ENCODE results near the gene RPS21.

The RPS21 gene

DNA sequence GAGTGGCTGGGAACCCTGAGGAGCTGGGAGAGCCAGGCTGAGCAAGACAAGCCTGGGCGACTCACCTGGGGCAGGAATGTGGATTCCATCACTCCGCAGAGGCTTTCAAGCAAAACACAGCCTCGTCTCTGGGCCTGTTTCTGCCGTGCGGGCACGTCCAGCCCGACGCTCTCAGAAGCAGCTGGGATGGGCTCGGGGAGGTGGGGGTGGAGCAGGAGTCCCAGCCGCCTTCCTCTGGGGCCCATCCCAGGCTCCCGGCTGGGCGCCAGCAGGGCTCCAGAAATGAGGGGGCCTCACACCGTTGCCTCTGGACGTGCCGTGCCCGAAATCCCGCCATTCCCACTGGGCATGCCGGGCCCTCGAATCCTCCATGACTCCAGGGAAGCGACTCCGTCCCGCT, 8.7 kb upstream of the RPS21 start:
- DNase-seq (ENCODE audit: low read depth), result no peak

DNA sequence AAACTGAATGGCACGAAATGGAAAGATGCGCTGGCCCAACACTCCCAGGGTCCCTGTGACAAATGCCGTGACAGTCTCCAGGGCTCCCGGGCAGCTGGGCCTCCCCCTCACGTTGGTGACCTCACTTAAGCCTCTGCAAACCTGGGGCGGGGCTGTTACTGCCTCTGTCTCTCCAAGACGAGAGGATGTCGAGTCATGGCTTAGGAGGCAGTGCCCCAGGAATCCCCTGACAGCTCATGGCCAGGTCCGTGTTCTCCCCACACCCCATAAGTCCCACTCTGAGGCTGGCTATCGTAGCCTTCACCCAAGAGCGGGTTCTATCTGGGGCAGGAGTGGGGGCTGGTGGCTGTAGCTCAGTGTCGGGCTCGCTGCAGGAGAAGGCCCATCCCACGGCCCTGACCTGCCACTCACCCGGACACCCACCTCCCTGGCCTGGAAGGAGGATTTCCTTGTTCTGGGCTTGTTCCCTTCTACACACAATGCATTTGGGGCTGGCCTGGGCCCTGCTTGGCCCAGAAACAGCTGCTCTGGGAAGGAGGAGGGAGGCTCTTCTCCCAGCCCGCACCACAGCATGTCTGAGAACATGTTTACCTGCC, 5.6 kb upstream of the RPS21 start:
- DNase-seq (ENCODE audit: low read depth), result no peak

DNA sequence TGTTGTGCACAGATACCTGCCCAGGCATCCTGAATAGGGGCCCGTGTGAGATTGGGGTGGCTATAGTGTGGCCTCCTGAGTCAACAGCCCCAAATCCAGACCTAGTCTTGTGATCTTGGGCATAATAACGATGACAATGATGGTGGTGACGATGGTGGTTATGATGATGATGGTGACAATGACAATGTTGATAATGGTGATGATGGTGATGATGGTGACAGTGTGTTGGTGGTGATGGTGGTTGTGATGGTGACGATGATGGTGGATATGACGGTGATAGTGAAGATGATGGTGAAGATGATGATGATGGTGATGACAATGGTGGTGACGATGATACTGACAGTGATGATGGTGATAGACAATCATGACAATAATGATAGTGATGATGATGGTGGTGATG, 5.1 kb upstream of the RPS21 start:
- no peak for DNase-seq (ENCODE audit: low read depth)

DNA sequence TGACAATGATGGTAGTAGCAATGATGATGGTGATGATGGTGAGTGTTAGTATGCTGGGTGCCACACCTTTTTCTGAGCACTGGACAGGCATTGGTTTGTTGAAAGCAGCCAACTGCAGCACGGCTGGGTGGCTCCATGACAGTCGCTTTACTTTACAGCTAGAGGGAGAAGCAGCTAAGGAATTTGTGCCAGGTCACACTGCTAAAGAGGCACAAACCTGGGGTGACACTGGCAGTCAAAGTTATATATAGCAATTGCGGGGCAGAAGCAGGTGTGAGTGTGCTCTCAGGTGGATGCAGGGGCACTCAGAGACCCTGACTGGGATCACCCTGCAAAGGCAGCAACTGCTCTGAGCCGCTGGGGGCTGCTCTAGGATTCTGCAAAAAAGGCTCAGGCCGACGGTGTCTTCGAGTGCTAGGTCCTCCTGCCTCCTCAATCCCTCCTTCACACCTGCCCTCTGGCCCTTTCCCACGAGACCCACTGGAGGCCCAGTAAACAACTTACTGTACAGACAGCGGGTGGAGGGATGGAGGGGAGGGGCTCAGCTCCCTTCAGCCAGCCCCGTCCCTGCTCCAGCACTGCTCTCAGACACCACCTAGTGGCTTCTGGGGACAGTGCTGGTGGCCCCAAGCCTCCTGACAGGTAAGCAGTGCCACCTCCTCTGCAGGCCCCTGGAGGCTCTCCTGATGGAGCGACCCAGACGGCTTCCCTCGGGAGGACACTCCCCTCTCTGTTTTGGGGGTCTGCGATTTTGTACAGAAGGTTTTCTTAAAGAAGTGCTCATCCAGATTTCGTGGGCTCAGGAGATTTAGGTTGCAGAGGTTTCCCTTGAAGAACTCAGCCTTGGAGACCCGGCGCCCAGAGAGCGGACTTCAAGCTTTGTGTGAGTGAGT, 4.4 kb upstream of the RPS21 start:
- peak; percentile 75 for DNase-seq (ENCODE audit: low read depth)

DNA sequence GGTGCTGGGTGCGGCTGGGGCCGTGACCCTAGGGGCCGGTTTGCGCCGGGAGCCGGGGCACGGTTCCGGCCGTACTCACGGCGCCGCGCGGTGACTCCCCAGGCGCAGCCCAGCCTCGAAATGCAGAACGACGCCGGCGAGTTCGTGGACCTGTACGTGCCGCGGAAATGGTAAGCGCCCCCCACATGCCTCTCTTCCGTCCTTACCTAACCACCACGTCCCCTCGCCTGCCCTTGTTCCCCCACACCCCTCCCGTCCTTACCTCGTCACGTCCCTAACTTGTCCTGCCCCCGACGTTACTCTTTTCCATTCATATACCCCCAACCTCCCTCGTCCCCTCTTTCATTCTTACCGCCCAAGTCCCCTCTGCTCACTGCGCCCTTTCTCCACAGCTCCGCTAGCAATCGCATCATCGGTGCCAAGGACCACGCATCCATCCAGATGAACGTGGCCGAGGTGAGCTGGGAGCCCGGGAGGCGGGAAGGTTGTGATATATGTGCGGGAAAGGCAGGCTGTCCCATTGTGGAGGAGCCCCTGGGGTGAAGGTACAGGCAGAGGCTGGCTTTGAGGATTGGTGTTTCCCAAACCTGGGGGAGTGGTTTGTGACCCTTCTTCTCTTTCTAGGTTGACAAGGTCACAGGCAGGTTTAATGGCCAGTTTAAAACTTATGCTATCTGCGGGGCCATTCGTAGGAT, 463 bp downstream of the RPS21 start:
- DNase-seq (ENCODE audit: low read depth), result no peak

DNA sequence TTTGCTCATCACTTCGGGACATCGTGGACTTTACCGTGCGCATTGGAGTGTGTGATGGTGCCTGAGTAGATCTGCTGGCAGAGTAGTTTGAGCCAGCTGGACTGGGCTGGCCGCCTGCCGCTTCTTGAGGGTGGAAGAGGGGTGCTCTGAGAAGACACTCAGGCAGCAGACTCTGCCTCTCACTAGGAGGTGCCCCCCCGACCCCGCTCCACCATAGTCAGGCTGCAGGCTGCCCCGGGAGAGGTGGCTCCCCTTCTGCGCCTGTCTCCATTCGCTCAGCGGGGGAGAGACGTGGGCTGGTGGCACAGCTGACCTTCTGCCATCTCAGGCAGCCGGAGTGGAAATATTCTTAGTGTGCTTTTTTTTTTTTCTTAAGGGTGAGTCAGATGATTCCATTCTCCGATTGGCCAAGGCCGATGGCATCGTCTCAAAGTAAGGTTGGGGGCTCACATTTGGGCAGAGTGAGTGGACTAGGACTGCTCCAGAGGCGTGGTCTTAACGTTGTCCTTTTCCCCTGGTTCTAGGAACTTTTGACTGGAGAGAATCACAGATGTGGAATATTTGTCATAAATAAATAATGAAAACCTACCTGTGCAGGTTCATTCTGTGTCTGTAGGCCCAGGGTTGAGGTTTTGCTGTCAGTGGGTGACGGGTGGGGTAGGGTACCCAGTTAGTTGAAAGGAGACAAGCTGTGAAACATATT, 1.2 kb downstream of the RPS21 start:
- no peak for DNase-seq (ENCODE audit: low read depth)

DNA sequence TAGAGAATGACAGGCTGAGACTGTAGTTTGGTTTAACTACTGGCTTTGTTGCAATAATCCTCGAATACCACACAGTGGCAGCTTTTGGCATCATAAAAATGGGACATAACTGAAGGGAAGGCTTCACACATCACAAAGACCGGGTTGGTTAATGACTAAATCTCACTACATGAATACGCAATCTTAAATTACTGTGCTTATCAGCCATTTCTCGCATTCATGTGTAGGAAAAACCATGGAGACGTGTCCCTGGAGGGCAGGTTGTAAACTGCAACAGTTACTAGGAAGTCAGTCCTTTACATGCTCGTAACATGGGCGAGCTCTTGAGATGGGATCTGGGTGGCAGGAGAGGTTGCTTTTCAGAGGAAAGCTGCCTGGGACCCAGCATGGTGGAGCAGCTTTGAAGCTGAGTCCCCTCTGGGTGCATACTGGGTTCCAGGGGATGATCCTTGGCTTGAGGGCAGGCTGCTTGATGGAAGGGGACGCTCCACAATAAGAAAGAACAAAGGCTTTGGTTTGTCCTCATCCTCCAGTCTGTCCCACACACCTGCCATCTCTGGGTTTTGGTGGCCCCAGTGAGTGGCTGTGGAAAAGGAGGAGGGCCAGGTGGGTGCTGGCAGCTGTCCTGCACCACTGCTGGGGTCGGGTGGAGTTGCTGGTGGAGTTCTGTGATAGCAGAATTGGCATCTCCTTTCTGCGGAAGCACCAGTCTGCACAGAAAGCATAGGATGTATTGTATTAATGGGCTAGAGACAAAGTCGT, 2.1 kb downstream of the RPS21 start:
- no peak for DNase-seq (ENCODE audit: low read depth)

DNA sequence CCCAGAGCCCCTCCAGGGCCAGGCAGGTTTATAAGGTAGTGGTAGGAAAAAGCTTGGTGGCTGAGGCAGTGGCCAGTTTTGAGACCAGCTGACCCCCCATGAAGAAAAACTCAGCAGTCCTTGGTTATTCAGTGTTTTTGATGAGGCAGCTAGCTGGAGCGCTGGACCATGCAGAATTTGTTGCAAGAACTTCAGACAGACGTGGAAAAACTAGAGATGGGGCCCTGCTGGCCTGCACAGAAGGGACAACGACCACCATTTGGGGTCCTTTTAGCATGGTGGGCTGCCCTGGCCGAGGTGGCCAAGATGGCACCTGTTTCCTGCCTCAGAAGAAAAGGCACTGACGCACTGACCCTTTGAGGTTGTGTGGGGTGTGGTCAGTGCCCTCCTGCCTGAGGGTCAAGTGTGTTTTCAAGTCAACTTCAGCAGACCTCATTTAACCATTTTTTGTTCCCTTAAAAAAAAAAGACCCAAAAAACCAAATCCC, 2.7 kb downstream of the RPS21 start:
- DNase-seq (ENCODE audit: low read depth), result no peak

DNA sequence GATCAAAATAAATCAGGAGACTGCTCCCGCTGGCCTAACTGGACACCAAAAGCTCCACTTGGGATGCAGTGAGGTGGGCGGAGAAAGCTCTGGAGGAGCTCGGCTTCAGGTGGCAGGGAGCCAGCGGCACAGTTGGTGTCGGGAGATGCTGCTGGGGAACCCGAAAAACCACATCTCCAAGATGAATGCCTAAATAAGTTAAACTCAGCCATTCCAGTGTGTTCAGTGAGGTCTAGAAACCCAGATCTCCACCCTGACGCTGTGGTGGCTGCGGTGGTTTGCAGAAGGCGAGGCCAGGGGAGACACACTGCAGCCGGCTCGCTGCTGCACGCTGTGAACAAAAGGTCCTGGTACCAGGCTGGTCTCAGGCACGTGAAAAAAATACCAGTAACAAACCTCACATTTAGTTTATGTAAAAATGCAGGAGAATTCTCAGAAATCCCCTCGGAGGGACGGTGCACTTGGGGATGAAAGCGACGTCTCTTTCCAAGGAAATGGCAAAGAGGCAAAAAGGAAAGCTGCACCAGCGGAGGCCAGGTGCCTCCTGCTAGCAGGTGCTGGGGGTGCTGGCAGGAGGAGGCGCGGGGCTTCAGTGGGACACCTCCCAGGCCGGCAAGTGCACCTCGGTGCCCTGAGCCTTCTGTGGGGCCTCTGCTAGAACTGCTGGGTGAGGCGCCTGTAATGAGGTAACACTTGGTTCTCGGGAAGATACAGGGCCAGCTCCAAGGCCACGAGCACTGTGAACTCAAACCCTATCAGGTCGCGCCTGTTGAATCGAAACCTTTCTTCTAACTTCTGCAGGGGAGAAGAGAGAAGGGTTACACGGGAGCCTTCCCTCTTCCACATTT, 3.6 kb downstream of the RPS21 start:
- DNase-seq (ENCODE audit: low read depth), result no peak

DNA sequence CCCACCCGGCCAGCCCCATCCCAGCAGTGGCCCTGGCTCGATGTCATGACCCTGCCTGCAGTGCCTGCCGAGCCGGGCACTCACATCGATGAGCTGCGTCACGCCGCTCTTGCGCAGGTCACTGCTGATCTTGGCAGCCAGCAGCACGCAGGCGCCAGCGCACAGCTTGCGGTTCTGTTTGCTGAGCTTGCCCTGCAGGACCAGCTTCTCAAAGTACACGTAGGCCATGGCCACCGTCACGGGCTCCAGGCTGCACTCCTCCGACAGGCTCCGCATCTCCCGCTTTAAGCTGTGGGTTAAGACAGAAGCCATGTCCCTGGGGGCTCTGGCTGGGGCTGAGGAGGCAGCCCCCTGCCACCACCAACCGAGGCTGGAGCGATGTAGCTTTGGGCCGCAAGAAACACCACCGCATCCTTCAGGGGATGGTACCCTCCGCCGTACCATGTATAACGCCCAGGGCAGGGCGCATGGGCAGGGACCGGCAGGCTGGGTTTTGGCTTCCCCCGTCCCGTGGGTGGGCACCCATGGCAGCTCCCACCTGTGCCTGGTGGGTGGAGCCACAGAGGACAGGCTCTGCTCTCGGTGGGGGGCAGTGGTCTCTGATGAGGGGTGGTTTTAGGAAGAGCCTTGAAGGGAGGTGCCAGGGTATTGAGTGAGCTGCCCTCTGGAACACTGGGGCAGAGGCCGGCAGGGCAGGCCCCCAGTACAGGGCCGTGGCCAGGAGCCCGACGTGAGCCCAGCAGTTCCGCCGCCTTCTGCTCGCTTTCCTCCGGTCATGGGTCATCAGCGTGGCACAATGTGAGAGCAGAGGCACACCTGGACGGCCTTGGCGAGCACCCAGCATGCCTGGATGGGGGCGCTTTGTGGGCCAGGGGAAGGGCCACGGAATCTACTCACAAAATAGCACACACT, 4.5 kb downstream of the RPS21 start:
- DNase-seq (ENCODE audit: low read depth), result no peak

DNA sequence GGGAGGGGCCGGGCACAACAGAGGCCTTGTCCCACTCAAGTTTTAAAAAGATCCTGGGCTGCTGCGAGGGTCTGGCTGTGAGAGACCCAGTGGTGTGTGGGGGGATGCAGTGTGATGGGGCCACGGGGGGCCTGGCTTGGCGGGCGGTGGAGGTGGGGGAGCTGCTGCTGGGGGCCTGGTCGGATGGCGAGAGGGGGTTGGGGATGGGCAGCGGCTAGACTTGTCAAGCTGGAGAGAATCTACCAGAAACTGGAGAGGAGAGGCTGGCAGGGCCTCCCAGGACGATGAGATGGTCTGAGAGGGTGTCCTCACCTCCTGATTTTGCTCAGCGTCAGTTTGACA, 5.1 kb downstream of the RPS21 start:
- no peak for DNase-seq (ENCODE audit: low read depth)

DNA sequence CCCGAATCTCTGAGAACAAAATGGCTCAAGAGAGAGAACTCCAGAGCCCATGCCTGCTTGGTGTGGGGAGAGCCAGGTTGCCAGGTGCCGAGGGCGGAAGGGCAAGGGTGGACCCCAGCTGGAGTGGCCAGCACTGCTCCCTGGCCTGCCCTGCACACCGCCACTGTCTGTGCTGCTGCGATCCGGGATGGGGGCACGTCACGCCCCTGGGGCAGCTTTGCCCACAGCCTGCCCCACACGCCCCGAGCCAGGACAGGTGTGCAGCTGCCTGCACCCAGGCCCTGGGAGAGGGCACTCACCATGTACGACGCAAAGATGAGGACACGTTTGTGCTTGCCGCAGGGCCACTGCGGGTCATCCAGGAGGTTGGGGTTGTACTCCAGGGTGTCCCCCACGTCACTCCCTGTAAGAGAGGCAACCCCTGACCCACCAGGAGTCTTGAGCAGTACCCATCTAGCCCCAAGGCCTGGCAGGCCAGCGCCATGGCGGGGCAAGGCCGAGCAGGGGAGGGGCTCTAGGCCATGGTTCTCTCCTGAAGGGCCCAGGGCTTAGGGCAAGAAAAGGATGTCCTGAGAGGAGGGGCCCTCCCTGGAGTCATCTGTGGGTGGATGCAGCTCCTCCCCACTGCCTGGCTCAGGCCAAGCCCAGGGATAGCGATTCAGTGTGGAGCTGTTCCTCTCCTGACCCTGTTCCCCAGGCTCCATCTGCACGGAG, 5.9 kb downstream of the RPS21 start:
- DNase-seq (ENCODE audit: low read depth), result no peak

DNA sequence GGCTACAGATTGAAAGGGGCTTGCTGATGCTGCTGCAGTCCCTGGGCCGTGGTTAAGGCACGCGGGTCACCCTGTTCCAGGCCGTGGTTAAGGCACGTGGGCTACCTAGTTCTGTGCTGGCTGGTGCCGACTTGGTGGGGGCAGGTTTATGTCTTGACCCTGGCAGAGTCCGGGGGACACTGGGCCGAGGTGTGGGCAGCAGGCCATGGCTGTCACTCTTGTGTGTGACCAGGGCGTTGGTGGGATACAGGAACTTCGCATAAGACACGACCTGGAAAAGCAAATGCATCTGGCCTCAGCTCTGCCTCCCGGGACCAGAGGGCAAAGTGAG, 6.4 kb downstream of the RPS21 start:
- no peak for DNase-seq (ENCODE audit: low read depth)

DNA sequence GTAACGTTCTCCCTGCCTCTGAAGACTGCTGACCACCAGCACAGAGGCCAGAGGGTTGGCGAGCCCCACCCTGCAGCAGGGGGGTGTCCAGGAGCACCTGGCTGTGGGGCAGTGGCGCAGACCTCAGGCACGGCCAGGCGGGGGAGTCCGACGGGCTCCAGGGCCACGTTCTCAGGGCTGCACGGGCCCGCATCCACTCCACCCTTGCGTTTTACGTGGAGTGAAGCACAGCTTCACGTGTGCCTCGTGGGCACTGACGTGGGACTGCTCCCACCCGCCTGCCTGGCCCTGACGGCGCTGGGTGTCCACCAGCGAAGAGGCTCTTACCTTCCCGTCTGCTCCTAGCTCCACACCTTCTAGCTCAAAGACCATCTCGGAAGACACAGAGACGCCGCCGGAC, 6.9 kb downstream of the RPS21 start:
- DNase-seq (ENCODE audit: low read depth), result no peak

DNA sequence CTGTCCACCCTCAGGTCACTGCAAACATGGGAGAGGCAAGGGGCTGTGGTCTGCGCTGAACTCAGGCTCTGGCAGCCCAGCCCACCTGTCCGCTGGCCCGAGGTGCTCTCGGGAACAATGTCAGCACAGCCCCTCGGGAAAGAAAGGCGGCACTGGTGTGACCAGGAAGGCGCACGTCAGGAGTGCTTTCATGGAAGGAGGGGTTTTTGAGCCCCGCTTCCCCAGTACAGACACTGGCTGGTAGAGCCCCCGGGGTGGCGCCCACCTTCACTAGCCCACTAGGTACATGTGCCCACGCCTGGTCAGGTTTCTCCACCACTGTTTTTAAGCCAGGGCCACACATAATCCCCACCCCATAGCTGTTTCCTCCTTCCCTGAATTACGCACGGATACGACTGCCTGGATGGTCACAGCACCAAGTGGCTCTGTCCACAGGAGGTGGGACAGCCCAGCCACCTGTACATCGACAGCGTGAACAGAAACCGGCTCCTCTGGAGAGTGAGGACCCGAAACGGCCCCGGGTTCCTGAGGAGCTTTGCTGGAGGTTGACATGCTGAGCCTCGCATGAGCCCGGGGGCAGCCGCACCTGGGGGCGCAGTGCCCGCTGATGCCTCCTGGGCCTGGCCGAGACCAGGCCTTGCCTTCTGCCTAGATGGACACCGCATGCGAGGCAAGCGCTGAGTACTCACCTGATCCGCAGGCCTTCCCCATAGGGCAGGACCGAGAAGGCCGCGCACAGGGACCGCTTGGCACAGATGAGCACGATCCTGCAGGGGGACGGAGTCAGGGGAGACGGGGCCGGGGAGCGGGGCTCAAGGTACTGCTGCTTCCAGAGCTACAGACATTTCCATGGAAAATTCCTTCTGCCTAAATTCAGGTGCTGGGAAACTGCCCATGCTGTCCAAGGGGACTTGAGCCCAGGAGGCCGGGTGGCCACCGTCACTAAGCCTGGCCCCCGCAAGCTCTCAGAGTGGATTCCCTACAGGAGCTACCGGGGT, 7.6 kb downstream of the RPS21 start:
- DNase-seq (ENCODE audit: low read depth), result no peak

DNA sequence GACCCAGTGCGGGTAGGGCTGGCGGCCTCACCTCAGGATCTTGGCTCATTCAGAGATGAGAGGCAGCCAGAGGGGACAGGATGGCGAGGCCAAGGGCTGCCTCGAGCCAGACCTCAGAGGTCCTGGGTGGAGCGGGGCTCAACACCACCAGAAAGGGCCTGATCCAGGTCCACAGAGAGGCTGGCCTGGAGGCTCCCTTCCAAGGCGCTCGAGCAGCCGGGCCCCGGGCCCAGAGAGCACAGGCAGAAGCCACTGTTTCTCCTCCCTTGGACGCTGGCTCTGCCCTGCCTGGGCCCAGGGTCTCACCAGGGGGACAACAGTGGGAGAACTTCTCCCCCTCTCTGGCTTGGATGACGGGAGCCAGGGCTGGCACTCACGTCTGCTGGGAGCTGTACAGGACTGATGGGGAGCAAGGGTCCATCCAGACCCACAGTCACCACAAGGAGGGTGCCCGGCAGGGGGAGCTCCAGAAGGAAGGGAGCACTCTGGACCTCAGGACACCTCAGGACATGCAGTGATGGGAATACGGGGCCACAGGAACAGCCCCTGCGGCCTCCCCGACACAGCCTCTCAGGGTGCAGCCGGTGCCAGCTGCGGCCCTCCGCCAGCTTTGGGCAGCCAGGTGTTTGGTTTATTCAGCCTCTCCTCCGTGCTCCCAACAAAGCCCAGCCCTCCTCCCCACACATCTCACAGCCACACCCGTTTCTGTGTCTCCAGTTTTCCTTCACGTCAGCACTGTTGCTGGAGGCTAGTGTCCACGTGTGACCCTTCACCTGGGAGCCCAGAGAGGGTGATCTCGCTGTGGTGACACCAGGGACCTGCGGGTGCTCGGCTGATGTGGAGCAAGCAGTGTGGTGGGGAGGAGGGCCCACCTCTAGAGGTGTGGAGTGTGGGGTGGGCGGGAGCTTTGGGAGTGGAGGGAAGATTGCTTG, 8.7 kb downstream of the RPS21 start:
- no peak for DNase-seq (ENCODE audit: low read depth)

Measured in activated T-cell treated with anti-CD3 and anti-CD28 coated beads for 24 hours (primary cell).